Measurements from ENCODE around the gene NGEF.

DNA sequence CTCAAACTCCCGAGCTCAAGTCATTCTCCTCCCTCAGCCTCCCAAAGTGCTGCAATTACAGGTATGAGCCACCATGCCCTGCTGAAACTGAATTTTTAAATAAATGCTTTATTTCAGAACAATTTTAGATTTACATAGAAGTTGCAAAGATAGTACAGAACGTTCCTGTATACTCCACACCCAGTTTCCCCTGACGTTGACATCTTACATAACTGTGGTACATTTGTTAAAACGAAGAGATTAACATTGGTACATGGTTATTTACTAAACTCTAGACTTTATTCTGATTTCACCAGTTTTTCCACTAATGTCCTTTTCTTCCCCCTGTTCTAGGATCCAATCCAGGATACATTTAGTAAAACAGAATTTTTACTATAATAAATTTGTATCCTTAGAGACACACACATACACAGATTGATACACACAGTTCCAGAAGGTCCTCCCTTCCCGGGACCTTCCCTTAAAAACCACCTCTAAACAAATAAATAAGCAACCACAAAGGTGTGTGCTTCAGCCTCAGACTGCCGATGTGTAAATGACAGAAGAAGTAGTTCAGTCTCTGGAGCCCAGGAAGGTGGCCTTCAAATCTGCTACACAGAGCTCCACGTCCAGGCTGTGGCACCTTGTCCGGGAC is 26.3 kb upstream of the NGEF start:
- TF ChIP-seq CTCF (IDR thresholded peaks at IDR 0.05) (no peak), POLR2AphosphoS5 (IDR thresholded peaks at IDR 0.05) (no peak)
